DMS53 (cell line): ENCODE measurements around the gene SFMBT2.

ENCODE experiments used
- DNase-seq: peaks from one replicate; lab custom pipeline; 2025; lab: John Stamatoyannopoulos, UW

The SFMBT2 gene

DNA sequence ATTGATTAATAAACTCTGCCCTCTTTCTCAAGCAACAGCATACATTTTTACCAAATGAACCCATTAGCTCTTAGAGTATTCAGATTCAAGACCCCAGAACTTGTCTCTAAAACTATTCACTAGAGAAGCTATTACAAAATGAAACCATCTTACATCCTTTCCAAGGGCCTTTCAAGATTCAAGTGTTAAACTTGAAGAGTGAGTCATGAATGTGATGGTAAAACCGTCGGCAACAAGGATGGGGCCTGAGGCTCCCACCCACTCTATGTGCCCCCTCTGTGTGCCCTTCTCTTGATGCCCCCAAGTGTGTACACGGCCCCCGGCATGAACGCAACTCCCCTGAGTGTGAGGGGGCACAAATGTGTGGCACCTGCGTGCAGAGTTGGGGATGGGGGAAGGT lies 46.4 kb downstream of the SFMBT2 start:
- no peak for DNase-seq

DNA sequence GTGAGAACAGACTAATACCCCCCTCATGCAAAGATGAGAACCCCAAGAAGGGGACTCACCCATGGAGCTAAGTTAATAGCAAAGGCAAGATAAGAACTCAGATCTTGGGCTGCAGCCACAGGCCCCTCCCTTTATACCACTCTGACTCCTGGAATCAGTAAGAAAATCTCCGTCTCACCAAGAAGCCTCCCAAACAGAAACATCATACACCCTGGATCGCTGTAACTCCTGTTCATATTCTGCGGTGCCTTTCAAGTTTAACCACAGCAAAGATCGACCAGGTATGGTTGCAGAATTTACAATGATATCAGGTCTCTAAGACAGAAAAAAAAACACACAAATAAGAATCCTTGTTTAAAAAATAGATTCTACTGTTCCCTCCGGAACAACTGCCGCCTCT lies 47.1 kb downstream of the SFMBT2 start:
- no peak for DNase-seq

DNA sequence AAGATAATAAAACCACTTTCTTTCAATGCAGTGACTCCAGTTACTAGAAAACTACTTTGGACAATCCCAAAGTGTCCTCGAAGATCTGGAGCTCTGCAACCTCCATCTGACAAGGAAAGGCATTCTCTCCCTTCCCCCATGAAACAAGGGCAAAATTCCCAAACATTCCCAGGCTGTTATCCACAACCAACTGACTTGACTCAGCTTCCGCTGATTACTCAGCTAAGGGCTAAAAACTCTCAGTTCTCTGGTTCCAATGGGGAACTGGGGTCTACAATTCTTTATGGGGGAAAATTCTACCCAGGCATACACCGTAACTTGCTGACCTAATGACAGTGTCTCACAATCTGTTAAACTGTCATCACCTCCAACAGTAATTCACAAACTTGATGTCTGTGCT lies 48.4 kb downstream of the SFMBT2 start:
- no peak for DNase-seq

DNA sequence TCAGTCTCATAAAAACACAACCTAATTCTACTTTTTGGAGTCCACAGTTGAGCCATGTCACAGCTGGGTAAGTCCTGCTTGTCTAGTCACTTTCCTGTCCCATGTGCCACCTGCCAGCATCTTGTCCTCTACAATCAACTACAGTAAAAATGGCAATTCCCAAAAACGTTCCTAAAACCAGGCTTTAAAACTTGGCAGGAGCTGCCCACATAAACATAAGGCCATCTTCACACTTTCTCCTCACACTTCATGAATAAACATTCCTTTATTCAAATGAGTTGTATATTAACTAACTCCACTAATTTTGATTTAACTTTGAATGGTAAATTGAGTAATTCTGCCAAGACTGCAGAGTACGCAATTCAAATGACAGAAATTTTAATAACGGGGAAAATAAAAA lies 49.5 kb downstream of the SFMBT2 start:
- no peak for DNase-seq

GRCh38 chr10:7359954-7360353 lies 50.9 kb downstream of the SFMBT2 start:
- DNase-seq = no peak

GRCh38 chr10:7359356-7359755 lies 51.5 kb downstream of the SFMBT2 start:
- no peak for DNase-seq

- no peak for DNase-seq
Observed at GRCh38 chr10:7357193-7357592, 53.6 kb downstream of the SFMBT2 start.

DNA sequence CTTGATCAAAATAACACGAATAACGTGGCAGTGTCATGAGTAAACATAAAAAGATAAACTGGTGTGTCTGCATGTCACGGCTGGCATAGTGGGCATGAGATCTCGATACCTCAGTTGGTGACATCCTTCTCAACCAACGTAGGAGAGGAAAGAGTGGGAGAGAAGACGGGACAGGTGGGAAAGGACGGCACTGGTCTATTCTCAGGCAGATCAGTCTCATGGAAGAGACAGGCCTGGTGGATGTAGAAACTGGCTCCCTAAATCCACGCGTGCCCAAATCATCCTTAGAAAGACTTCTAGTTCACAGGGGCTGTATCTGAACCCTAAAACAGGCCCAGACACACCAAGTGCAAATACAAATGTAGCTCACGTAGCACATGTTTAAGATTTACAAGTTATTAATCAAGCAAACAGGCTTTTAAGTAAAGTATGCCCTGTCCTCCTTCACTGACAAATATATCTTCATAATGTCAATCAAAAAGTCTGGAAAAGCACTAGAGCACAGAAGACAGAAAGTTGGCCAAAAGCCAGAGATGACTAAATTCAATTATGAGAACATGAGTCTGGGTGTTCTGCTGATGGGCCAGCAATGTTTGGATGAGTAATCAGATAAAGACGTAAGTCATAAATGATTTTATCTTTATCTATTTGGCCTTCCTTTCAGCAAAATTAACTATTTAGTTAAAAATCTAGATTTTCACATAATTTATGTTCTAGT lies 56.3 kb downstream of the SFMBT2 start:
- DNase-seq = no peak

GRCh38 chr10:7351894-7352293 lies 58.9 kb downstream of the SFMBT2 start:
- DNase-seq = no peak

DNA sequence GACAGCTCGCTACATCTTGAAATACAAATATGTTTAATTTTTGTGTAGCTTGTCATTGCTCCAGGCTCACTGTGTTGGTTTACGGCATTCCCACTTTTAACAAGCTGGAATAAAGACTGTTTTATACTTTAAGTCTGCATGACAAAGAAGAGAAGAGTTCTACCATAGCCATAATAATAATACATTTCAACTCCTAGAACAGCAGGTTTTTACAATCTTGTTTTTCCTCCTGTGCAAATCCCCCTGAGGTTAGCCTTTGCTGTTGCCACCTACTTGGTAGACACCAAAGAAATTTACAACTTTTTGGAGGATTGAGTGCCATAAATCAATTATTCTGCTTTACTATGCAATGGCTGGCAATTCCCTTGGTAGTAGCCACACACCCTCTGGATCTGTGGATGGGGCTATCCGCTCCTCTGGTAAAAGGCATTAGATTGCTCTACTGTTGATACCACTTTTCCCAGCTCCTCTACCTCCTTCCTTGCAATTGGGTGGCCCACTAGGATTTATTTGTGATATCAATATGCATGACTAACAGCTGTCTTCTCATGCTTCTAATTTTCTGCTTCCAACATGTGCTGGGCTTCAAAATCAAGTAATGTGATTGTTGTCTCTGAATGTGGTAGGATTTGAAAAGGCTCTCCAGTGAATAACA lies 60.2 kb downstream of the SFMBT2 start:
- no peak for DNase-seq

GRCh38 chr10:7345717-7346116 lies 65.1 kb downstream of the SFMBT2 start:
- no peak for DNase-seq

- no peak for DNase-seq
Observed at GRCh38 chr10:7343040-7343439, 67.8 kb downstream of the SFMBT2 start.

- no peak for DNase-seq
Observed at GRCh38 chr10:7340179-7340874, 70.5 kb downstream of the SFMBT2 start.

DNA sequence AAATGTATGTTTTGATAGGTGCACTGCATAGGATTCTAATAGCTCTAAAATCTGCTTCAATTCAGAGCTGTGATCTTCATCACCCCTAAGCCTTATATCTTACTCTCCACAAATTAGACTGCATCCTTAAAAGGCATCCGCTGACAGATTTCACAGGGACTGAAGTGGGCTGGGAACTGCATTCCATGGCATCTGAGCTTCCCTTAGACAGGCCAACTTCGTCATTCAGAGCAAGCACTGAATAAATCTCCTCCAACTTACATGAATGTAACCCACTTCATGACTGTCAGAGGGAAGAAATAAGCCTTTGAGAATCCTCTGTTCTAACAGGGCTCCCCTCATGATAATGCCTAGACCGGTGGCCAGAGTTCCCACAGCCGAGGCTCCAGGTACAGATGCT lies 71.3 kb downstream of the SFMBT2 start:
- DNase-seq = no peak

DNA sequence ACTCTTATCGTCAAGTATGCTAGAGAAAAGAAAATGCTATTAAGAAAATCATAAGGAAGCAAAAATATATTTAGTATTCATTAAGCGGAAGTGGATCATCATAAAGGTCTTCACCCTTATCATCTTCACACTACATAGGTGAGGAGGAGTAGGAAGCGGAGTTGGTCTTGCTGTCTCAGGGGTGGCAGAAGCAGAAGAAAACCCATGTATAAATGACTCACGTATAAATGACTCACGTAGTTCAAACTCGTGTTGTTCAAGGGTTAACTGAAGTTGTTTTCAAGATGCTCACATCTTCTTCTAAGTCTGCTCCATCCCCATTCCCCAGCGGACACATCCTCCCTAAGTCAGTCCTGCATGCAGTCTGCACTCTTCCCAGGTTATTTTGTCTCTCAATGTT lies 72.4 kb downstream of the SFMBT2 start:
- no peak for DNase-seq

GRCh38 chr10:7337431-7338171 lies 73.2 kb downstream of the SFMBT2 start:
- no peak for DNase-seq

DNA sequence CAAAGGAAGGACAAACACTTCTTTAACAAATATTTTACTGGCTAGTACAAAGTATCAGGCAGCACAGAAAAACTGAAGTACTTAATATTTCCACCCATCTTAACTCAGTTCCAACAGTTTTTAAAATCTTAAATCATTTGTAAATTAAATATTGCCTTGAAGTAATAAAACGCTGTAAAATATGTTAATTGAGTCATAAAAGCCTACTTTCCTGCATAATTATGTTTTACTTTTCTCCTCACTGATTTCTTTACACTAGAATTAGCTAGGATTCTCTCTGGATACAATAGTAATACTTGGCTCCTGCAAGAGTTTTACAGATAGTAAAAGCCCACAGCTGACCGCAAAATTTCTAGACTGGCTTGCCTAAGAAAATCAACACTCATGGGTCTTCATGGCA lies 74.9 kb downstream of the SFMBT2 start:
- DNase-seq = no peak

DNA sequence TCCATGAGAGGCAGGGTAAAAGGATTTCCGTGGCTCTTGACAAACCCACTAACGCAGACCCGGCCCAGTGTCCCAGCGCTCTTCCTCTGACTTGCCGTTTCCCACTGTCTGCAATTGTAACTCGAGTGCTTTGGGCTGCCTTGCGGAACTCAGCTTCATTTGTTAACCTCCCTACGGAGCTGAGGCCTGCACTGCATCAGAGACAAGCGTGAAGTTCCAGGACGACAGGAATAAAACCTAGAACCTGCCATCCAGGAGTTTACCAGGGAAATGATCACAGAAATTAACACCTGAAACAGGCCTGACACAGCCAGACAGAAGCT lies 76.2 kb downstream of the SFMBT2 start:
- no peak for DNase-seq

DNA sequence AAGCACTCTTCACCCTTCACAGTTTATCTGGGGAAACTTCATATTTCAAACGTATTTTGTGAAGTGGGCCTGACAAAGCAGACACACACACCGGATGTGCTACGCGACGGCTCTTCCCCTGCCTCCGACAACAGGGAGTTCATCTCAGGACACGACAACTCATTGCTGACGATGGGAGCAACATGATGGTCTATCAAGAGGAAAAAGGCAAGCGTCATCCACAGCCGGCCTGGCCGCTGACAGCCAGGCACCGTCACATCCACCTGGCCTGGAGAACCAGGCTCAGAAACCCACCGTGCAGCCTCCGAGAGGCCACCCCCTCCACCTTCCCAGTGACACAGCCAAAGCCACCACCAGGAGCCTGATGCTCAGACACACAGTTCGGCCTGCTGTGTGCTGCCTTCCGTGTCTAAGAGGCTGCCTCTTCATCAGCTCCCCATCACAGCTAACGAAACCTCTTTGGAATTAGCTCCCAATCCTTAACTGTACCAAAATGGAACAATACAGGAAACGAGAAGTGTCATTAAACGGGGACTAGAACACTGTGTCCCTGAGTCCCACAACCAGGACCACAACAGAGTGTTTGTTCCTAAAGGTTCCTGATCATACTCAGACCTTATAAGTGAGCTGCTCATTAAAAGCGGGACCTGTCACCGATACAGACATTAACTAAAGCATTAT lies 76.7 kb downstream of the SFMBT2 start:
- no peak for DNase-seq

DNA sequence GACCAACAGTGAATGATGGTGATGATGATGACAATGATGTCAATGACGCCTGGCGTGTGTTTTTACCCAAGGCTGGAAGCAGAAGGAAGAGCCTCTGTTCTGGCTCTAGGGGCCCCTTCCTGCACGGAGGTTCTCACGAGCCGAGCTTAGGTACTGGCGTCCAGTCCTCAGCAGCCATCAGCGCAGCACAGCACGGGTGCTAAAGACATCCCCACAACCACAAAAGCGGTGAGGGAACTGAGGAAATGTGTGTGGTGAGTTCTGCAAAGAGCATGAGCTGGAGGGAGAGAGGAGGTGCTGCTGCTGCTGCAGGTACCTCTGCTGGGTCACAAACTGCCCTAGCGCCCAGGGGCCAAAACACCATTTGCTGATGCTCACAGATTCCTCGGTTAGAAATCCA lies 81.6 kb downstream of the SFMBT2 start:
- DNase-seq = no peak

GRCh38 chr10:7327885-7328284 lies 82.9 kb downstream of the SFMBT2 start:
- DNase-seq = no peak

GRCh38 chr10:7322623-7323022 lies 88.2 kb downstream of the SFMBT2 start:
- no peak for DNase-seq
